HG02798 (cell line): ENCODE measurements around the gene FAM83D.

Experiments used
- ATAC-seq: cut with Tn5 transposase; IDR thresholded peaks from one replicate; pipeline ENCODE4 v1.9.1; 2021; ENCODE audit warnings: mild to moderate bottlenecking; ENCODE audit not compliant: unreplicated experiment, poor library complexity

The FAM83D gene

GRCh38 chr20:38962044-38962927 is 36.1 kb downstream of the FAM83D start, which contains the start of gene DHX35:
Gene DHX35 (plus strand): TSS chr20:38962344. CDS start chr20:38962368, 24 bp downstream.
- peak; percentile 98 for ATAC-seq

GRCh38 chr20:38962928-38963401 is 36.7 kb downstream of the FAM83D start:
- ATAC-seq: no peak

GRCh38 chr20:38963745-38964144 is 37.5 kb downstream of the FAM83D start:
- no peak for ATAC-seq

- no peak for ATAC-seq
Measured at GRCh38 chr20:38965264-38965663, 39.0 kb downstream of the FAM83D start.

- no peak for ATAC-seq
Measured at GRCh38 chr20:38968090-38968489, 41.9 kb downstream of the FAM83D start.

- ATAC-seq: no peak
Measured at GRCh38 chr20:38969708-38970107, 43.5 kb downstream of the FAM83D start.

- no peak for ATAC-seq
Measured at GRCh38 chr20:38970302-38970701, 44.1 kb downstream of the FAM83D start.

- no peak for ATAC-seq
Measured at GRCh38 chr20:38973107-38973506, 46.9 kb downstream of the FAM83D start.

- no peak for ATAC-seq
Measured at GRCh38 chr20:38973645-38974044, 47.4 kb downstream of the FAM83D start.

- no peak for ATAC-seq
Measured at GRCh38 chr20:38975539-38976120, 49.4 kb downstream of the FAM83D start.

GRCh38 chr20:38979434-38979833 is 53.2 kb downstream of the FAM83D start:
- no peak for ATAC-seq

GRCh38 chr20:38979842-38980241 is 53.6 kb downstream of the FAM83D start:
- no peak for ATAC-seq

- no peak for ATAC-seq
Measured at GRCh38 chr20:38982291-38982690, 56.1 kb downstream of the FAM83D start.

GRCh38 chr20:38985060-38985459 is 58.8 kb downstream of the FAM83D start:
- no peak for ATAC-seq

- ATAC-seq: no peak
Measured at GRCh38 chr20:38985603-38986170, 59.5 kb downstream of the FAM83D start.

GRCh38 chr20:38986663-38987062 is 60.4 kb downstream of the FAM83D start:
- no peak for ATAC-seq

- ATAC-seq: peak; percentile 79
Measured at GRCh38 chr20:38987777-38988176, 61.6 kb downstream of the FAM83D start.

- ATAC-seq: no peak
Measured at GRCh38 chr20:38990728-38991127, 64.5 kb downstream of the FAM83D start.

GRCh38 chr20:38991814-38992704 is 65.8 kb downstream of the FAM83D start:
- no peak for ATAC-seq

GRCh38 chr20:38995536-38996044 is 69.4 kb downstream of the FAM83D start:
- no peak for ATAC-seq
